Common myeloid progenitor, CD34-positive (primary cell): ENCODE measurements around the gene DDAH2.

Experiments
- CTCF ChIA-PET: fragments of 350-600 bp; sonication (Branson Sonifier 250); formaldehyde crosslinking; loops from one replicate; lab custom pipeline; 2021; ENCODE audit warnings: antibody characterized with exemption; lab: Charles Lee
- POLR2A ChIA-PET: fragments of 350-600 bp; sonication (Branson Sonifier 250); formaldehyde crosslinking; loops from one replicate; lab custom pipeline; 2021; ENCODE audit warnings: antibody characterized with exemption; lab: Charles Lee
- DNase-seq, 3 donors: peaks; one replicate each; pipeline versions ENCODE4 v3.0.0 to v3.0.0-alpha.2; 2013
- H3K27ac ChIP-seq, 2 experiments: 1 replicate in 1 of 2; 2 replicates in 1 of 2; pipeline ENCODE4 v1.7.0; 2013; ENCODE audit warnings: inconsistent platforms in 2 of 2, low read length in 2 of 2, mild to moderate bottlenecking in 2 of 2, low read depth in 1 of 2, moderate library complexity in 1 of 2; ENCODE audit not compliant: severe bottlenecking in 2 of 2, insufficient read depth in 1 of 2, poor library complexity in 1 of 2
- H3K27me3 ChIP-seq, 5 experiments: replicated peaks in 2 of 5; 1 replicate in 3 of 5; 2 replicates in 2 of 5; pipeline versions ENCODE4 v1.6.1 to v1.7.0; 2013; ENCODE audit warnings: low read length in 4 of 5, mild to moderate bottlenecking in 2 of 5, moderate library complexity in 2 of 5, inconsistent platforms in 1 of 5; ENCODE audit not compliant: insufficient read depth in 5 of 5, control insufficient read depth in 4 of 5
- H3K36me3 ChIP-seq, 4 experiments: 1 replicate in 2 of 4; 2 replicates in 2 of 4; pipeline versions ENCODE4 v1.6.1 to v1.7.0; 2013; ENCODE audit warnings: low read length in 3 of 4, control low read depth in 1 of 4, mild to moderate bottlenecking in 1 of 4; ENCODE audit not compliant: control insufficient read depth in 4 of 4, insufficient read depth in 4 of 4
- H3K4me1 ChIP-seq, 4 experiments: 1 replicate in 3 of 4; 2 replicates in 1 of 4; pipeline versions ENCODE4 v1.6.1 to v1.7.1; 2013; ENCODE audit warnings: low read length in 3 of 4, mild to moderate bottlenecking in 3 of 4, control low read depth in 1 of 4, inconsistent platforms in 1 of 4, moderate library complexity in 1 of 4; ENCODE audit not compliant: control insufficient read depth in 4 of 4, insufficient read depth in 4 of 4; ENCODE audit errors: control extremely low read depth in 1 of 4
- H3K4me3 ChIP-seq, 7 experiments: 1 replicate in 4 of 7; 2 replicates in 3 of 7; pipeline versions ENCODE4 v1.5.1 to v1.7.0; 2013; ENCODE audit warnings: mild to moderate bottlenecking in 7 of 7, low read length in 6 of 7, moderate library complexity in 6 of 7, inconsistent platforms in 2 of 7, low read depth in 2 of 7, control low read depth in 1 of 7; ENCODE audit not compliant: insufficient read depth in 4 of 7, control insufficient read depth in 1 of 7; ENCODE audit errors: extremely low read depth in 1 of 7
- H3K9me3 ChIP-seq, 5 experiments: 1 replicate in 4 of 5; 2 replicates in 1 of 5; pipeline versions ENCODE4 v1.6.1 to v1.7.1; 2013; ENCODE audit warnings: low read length in 4 of 5, mild to moderate bottlenecking in 2 of 5, inconsistent platforms in 1 of 5, low read depth in 1 of 5, moderate library complexity in 1 of 5; ENCODE audit not compliant: control insufficient read depth in 4 of 5, insufficient read depth in 2 of 5; ENCODE audit errors: control extremely low read depth in 1 of 5
- WGBS: methylation state at CpG from one replicate; pipeline ENCODE4 v1.1.5; 2013; ENCODE audit not compliant: insufficient coverage; 5-methylcytosine and 5-hydroxymethylcytosine counted together

Gene DDAH2

GRCh38 chr6:31734247-31734820, 5.2 kb upstream of the DDAH2 start:
- Histone ChIP-seq H3K27ac (peak overlapping the region; percentile 99), H3K9me3 (no peaks in the 10 kb centered on the region), H3K4me3 (peak overlapping the region; percentile 80 to 100 (median 96)), H3K4me1 (peaks cover 17 to 71% (median 61%) of the 10 kb centered on the region in 4 experiments), H3K36me3 (peaks cover 11 to 39% (median 28%) of the 10 kb centered on the region in 4 experiments), H3K27me3 (no peaks in the 10 kb centered on the region)
- WGBS = no CpG with 5 or more reads among the region's 2 CpGs
- DNase-seq = no peak
- ChIA-PET POLR2A (interaction anchor here (1.3 to 2.2 kb wide), 2 partner anchors 72 to 128 kb away, joined by 4 to 7 read pairs; partner anchors contain the start of genes LSM2 and NEU1), CTCF (interaction anchor here (0.9 to 19.7 kb wide), 4 partner anchors 20 to 84 kb away, joined by 3 to 268 read pairs (median 6); partner anchors contain the start of gene SAPCD1)

GRCh38 chr6:31733734-31734133, 4.6 kb upstream of the DDAH2 start:
- Histone ChIP-seq H3K4me3 (peak overlapping the region in 6 of 7 experiments; percentile 26 to 100 (median 96)), H3K27ac (peak overlapping the region; percentile 99), H3K4me1 (peaks cover 12 to 72% (median 60%) of the 10 kb centered on the region in 4 experiments)

GRCh38 chr6:31732029-31732428, 2.9 kb upstream of the DDAH2 start:
- no peak for DNase-seq
- H3K27ac ChIP-seq = no peak overlapping the region
- no peaks in the 10 kb centered on the region for H3K27me3 ChIP-seq
- peaks cover 10 to 72% (median 61%) of the 10 kb centered on the region in 4 experiments for H3K4me1 ChIP-seq
- H3K9me3 ChIP-seq = no peaks in the 10 kb centered on the region
- CTCF ChIA-PET = interaction anchor here (0.6 to 19.7 kb wide), 7 partner anchors 9 to 94 kb away, joined by 3 to 268 read pairs (median 3); partner anchors contain the start of genes LY6G5C and SAPCD1
- peaks cover 11 to 41% (median 32%) of the 10 kb centered on the region in 4 experiments for H3K36me3 ChIP-seq
- 80% methylated on average over 1 of the region's 3 CpGs for WGBS
- POLR2A ChIA-PET = interaction anchor here (1.1 kb wide), 1 partner anchor 8 kb away, joined by 4 read pairs; the partner anchor contains the start of gene MSH5
- H3K4me3 ChIP-seq = no peak overlapping the region

More at GRCh38 chr6:31733734-31734133, 4.6 kb upstream of the DDAH2 start:
- ChIA-PET POLR2A (interaction anchor here (0.6 kb wide), 1 partner anchor 536 kb away, joined by 3 read pairs; no protein-coding TSS in a partner anchor), CTCF (interaction anchor here (0.9 to 19.7 kb wide), 4 partner anchors 10 to 84 kb away, joined by 3 to 268 read pairs (median 6); partner anchors contain the start of gene SAPCD1)
- no peaks in the 10 kb centered on the region for H3K27me3 ChIP-seq
- H3K9me3 ChIP-seq = no peaks in the 10 kb centered on the region
- DNase-seq = no peak
- peaks cover 11 to 39% (median 28%) of the 10 kb centered on the region in 4 experiments for H3K36me3 ChIP-seq
- 94% methylated on average over 4 of the region's 4 CpGs for WGBS

- peak overlapping the region in 4 of 7 experiments; percentile 81 to 96 (median 94) for H3K4me3 ChIP-seq
- ChIA-PET CTCF (interaction anchor here (0.7 to 19.7 kb wide), 18 partner anchors 8 to 184 kb away, joined by 3 to 268 read pairs (median 4); partner anchors contain the start of genes ATP6V1G2, CLIC1, HSPA1A and HSPA1B), POLR2A (interaction anchor here (0.7 to 2.2 kb wide), 8 partner anchors 9 to 133 kb away, joined by 5 to 53 read pairs (median 10); partner anchors contain the start of genes HSPA1B, LSM2 and MSH5)
- 86% methylated on average over 7 of the region's 11 CpGs for WGBS
- H3K36me3 ChIP-seq = peaks cover 11 to 54% (median 38%) of the 10 kb centered on the region in 4 experiments
- no peaks in the 10 kb centered on the region for H3K27me3 ChIP-seq
- peaks cover 20 to 78% (median 66%) of the 10 kb centered on the region in 4 experiments for H3K4me1 ChIP-seq
- H3K27ac ChIP-seq = peak overlapping the region in 1 of 2 experiments; percentile 60
- no peaks in the 10 kb centered on the region for H3K9me3 ChIP-seq
- DNase-seq = peak in 1 of 3 donors; percentile 28
Measured at GRCh38 chr6:31730631-31731086, 1.6 kb upstream of the DDAH2 start.

DNA sequence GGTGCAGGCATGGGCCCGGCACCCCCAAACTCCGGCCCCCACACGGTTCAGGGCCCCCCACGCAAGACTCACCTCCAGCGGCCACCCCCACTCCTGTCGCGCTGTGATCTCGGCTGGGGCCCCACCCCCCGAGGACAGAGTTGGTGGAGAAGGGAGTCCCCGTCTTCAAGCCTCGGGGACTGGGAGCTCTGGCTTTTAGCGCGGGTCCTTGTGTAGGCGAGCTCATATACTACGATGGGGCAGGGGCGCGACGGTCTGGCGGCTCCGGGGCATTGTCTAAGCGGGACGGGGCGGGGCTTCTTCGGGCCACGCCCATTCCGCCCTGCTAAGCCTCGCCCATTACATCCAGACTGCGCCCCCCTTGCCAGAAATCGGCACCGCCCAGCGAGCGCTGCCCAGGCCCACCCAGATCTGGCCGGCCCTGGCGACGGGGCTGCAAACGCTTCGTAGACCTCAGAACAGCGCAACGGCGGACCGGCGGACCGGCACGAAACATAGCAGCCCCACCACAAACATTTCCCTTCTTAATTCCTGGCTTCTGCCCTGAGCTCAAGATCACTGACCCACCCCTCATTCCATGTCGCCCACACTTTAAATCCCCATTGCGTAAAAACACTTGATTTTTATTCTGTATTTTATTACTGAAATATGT, 1.0 kb upstream of the DDAH2 start:
- peak overlapping the region; percentile 81 to 100 (median 95) for H3K4me3 ChIP-seq
- DNase-seq = peak; percentile 89 to 95 (median 94)
- H3K27me3 ChIP-seq = no peaks in the 10 kb centered on the region
- H3K9me3 ChIP-seq = no peaks in the 10 kb centered on the region
- peak overlapping the region; percentile 62 to 88 for H3K27ac ChIP-seq
- WGBS = under 1% methylated on average over 42 of the region's 46 CpGs
- CTCF ChIA-PET = interaction anchor here (0.7 to 19.7 kb wide), 21 partner anchors 9 to 184 kb away, joined by 3 to 268 read pairs (median 4); partner anchors contain the start of genes ATP6V1G2, C6orf47, CLIC1 and HSPA1A
- H3K4me1 ChIP-seq = peaks cover 20 to 78% (median 67%) of the 10 kb centered on the region in 4 experiments
- H3K36me3 ChIP-seq = peaks cover 11 to 56% (median 39%) of the 10 kb centered on the region in 4 experiments
- POLR2A ChIA-PET = interaction anchor here (0.7 to 2.2 kb wide), 10 partner anchors 9 to 133 kb away, joined by 3 to 53 read pairs (median 9); partner anchors contain the start of genes GPANK1, HSPA1B, LSM2 and LY6G6C

- H3K27ac ChIP-seq = peak overlapping the region; percentile 62 to 88
- WGBS = 0% methylated on average over 16 of the region's 29 CpGs
- peak; percentile 88 to 91 (median 91) for DNase-seq
- no peaks in the 10 kb centered on the region for H3K27me3 ChIP-seq
- ChIA-PET CTCF (interaction anchor here (0.9 to 19.7 kb wide), 18 partner anchors 9 to 183 kb away, joined by 3 to 268 read pairs (median 4); partner anchors contain the start of genes ATP6V1G2, C6orf47, CLIC1 and HSPA1A), POLR2A (interaction anchor here (0.7 to 2.2 kb wide), 10 partner anchors 8 to 101 kb away, joined by 3 to 53 read pairs (median 9); partner anchors contain the start of genes GPANK1, HSPA1B, LSM2 and LY6G6C)
- H3K36me3 ChIP-seq = peaks cover 11 to 60% (median 40%) of the 10 kb centered on the region in 4 experiments
- H3K4me1 ChIP-seq = peaks cover 20 to 78% (median 67%) of the 10 kb centered on the region in 4 experiments
- no peaks in the 10 kb centered on the region for H3K9me3 ChIP-seq
- H3K4me3 ChIP-seq = peak overlapping the region; percentile 81 to 100 (median 95)
Measured at GRCh38 chr6:31729515-31729978, 448 bp upstream of the DDAH2 start.
